GM23338 (cell line): ENCODE measurements around the gene AP1G2. TPM values are rescaled to one million over a fixed set of nuclear protein-coding genes. Genes with fewer than 3 reads are reported as not detected.
A peak's percentile ranks its signal among the peaks of the same experiment; 100 is the strongest.

Experiments used
- ATAC-seq: fragments of 200-7000 bp; cut with Tn5 transposase; 3 replicates; pipeline ENCODE4 v1.9.1; 2020
- DNase-seq: peaks from one replicate; pipeline ENCODE4 v3.0.0-alpha.2; 2015; ENCODE audit warnings: low spot score
- H2AFZ ChIP-seq: fragments of 200-600 bp; sonication (generic); 2 replicates; pipeline ENCODE4 v1.8.0; 2016; ENCODE audit warnings: antibody characterized with exemption, mild to moderate bottlenecking, moderate library complexity
- H3F3A ChIP-seq: fragments of 200-600 bp; sonication (generic); replicated peaks from 2 replicates; pipeline ENCODE4 v1.8.0; 2017; ENCODE audit warnings: antibody characterized with exemption, mixed run types, low read depth
- H3K27ac ChIP-seq: fragments of 200-600 bp; sonication (generic); 2 replicates; pipeline ENCODE4 v1.6.1; 2016; ENCODE audit warnings: low read depth
- H3K27me3 ChIP-seq: fragments of 200-600 bp; sonication (generic); 2 replicates; pipeline ENCODE4 v1.8.0; 2016; ENCODE audit warnings: mild to moderate bottlenecking, mixed run types, moderate library complexity; ENCODE audit not compliant: insufficient read depth
- H3K36me3 ChIP-seq: fragments of 200-600 bp; sonication (generic); 2 replicates; pipeline ENCODE4 v1.8.0; 2016; ENCODE audit warnings: mild to moderate bottlenecking; ENCODE audit not compliant: insufficient read depth
- H3K4me1 ChIP-seq: fragments of 200-600 bp; sonication (generic); 2 replicates; pipeline ENCODE4 v1.8.0; 2016; ENCODE audit warnings: mild to moderate bottlenecking, moderate library complexity; ENCODE audit not compliant: insufficient read depth
- H3K4me2 ChIP-seq: fragments of 200-600 bp; sonication (generic); 2 replicates; pipeline ENCODE4 v1.7.1; 2017; ENCODE audit warnings: mixed run types
- H3K4me3 ChIP-seq: fragments of 200-600 bp; sonication (generic); 2 replicates; pipeline ENCODE4 v1.6.1; 2016; ENCODE audit warnings: mixed run types
- H3K79me2 ChIP-seq: fragments of 200-600 bp; sonication (generic); replicated peaks from 2 replicates; pipeline ENCODE4 v1.8.0; 2017; ENCODE audit warnings: mild to moderate bottlenecking; ENCODE audit not compliant: insufficient read depth
- H3K9me2 ChIP-seq: fragments of 200-600 bp; sonication (generic); 2 replicates; pipeline ENCODE4 v1.8.0; 2017; ENCODE audit not compliant: insufficient read depth
- H4K20me1 ChIP-seq: fragments of 200-600 bp; sonication (generic); replicated peaks from 2 replicates; pipeline ENCODE4 v1.8.0; 2017; ENCODE audit warnings: mild to moderate bottlenecking; ENCODE audit not compliant: insufficient read depth
- H3K27ac Mint-ChIP-seq: 2 replicates; pipeline ENCODE4 v1.8.0; 2020; ENCODE audit warnings: inconsistent platforms, mild to moderate bottlenecking, moderate library complexity, mixed read lengths
- H3K27me3 Mint-ChIP-seq: 3 replicates; pipeline ENCODE4 v1.8.0; 2022; ENCODE audit warnings: low read depth, mild to moderate bottlenecking, moderate library complexity, mixed read lengths, inconsistent platforms; ENCODE audit not compliant: insufficient read depth, poor library complexity
- H3K36me3 Mint-ChIP-seq: 3 replicates; pipeline ENCODE4 v1.8.0; 2021; ENCODE audit warnings: low read depth, mild to moderate bottlenecking, inconsistent platforms, moderate library complexity, mixed read lengths
- H3K4me1 Mint-ChIP-seq: 3 replicates; pipeline ENCODE4 v1.8.0; 2020; ENCODE audit warnings: mild to moderate bottlenecking, inconsistent platforms, mixed read lengths
- H3K4me3 Mint-ChIP-seq: 3 replicates; pipeline ENCODE4 v1.8.0; 2021; ENCODE audit warnings: moderate library complexity, mild to moderate bottlenecking, inconsistent platforms, mixed read lengths
- H3K9me3 Mint-ChIP-seq: 3 replicates; pipeline ENCODE4 v1.8.0; 2020; ENCODE audit warnings: moderate library complexity, mild to moderate bottlenecking, inconsistent platforms, mixed read lengths
- CTCF ChIP-seq, 2 experiments: fragments of 200-600 bp in 1 of 2; sonication (generic) in 1 of 2; conservative IDR thresholded peaks; 2 replicates each; pipeline versions ENCODE4 v1.5.1 to v1.6.1; 2016 to 2017; ENCODE audit warnings: antibody characterized with exemption in 2 of 2, low read depth in 2 of 2, mild to moderate bottlenecking in 2 of 2, moderate library complexity in 1 of 2
- ETS1 ChIP-seq: IDR thresholded peaks from 2 replicates; pipeline ENCODE4 v1.6.1; 2016; ENCODE audit warnings: antibody characterized with exemption
- ZNF331 ChIP-seq: fragments of 250-450 bp; sonication (Bioruptor Pico); IDR thresholded peaks from 2 replicates; pipeline ENCODE4 v1.5.0; 2020; ENCODE audit warnings: low read depth, mild to moderate bottlenecking, moderate library complexity
- ZNF462 ChIP-seq: fragments of 250-450 bp; sonication (Bioruptor Pico); IDR thresholded peaks from 2 replicates; pipeline ENCODE4 v1.5.0; 2020; ENCODE audit warnings: mild to moderate bottlenecking, moderate library complexity
- polyA plus RNA-seq: library from polyadenylated mRNA; unstranded; fragments of >200 nt; fragmentation: Nextera tagmentation; extraction: Ambion mirVana; gene quantifications from 2 replicates; pipeline ENCODE4 v1.2.1, GENCODE V29; 2016
- total RNA-seq: library from RNA; depleted of rRNA; stranded (reverse); fragments of >200 nt; shearing (Covaris generic); gene quantifications from 2 replicates; pipeline ENCODE4 v1.2.3, GENCODE V29; 2014

Gene AP1G2
- total and polyA plus RNA-seq, 2 experiments from 2014 or later, result 55.3 to 63.5 TPM

GRCh38 chr14:23568021-23568599 lies 519 bp upstream of the AP1G2 start (continued):
- TF ChIP-seq ZNF331 (CRISPR knock-in tag) (no peak), ETS1 (no peak)

GRCh38 chr14:23566778-23567185 lies 809 bp downstream of the AP1G2 start:
- no peaks in the 10 kb centered on the region for H3K9me2 ChIP-seq
- H3K27ac Mint-ChIP-seq, result no peak overlapping the region
- DNase-seq (no peak), ATAC-seq (peak; percentile 9; the same call in 2 of the 3 replicates)
- peak overlapping the region; percentile 80 for H3K4me3 ChIP-seq
- H3K4me3 Mint-ChIP-seq, result peak overlapping the region; percentile 96
- peak overlapping the region; percentile 86 for H3K4me2 ChIP-seq
- H2AFZ ChIP-seq, result peak overlapping the region; percentile 44; the same call in 1 of the 2 replicates
- H4K20me1 ChIP-seq, result no peaks in the 10 kb centered on the region
- H3K27me3 ChIP-seq, result no peaks in the 10 kb centered on the region
- peaks cover 31% of the 10 kb centered on the region for H3K4me1 Mint-ChIP-seq
- peaks cover 26% of the 10 kb centered on the region for H3K36me3 Mint-ChIP-seq
- peaks cover 40% of the 10 kb centered on the region for H3K27me3 Mint-ChIP-seq
- no peaks in the 10 kb centered on the region for H3K36me3 ChIP-seq
- peaks cover 4% of the 10 kb centered on the region; the same call in 1 of the 3 replicates for H3K9me3 Mint-ChIP-seq
- H3K79me2 ChIP-seq, result no peaks in the 10 kb centered on the region
- H3F3A ChIP-seq, result peaks cover 15% of the 10 kb centered on the region
- TF ChIP-seq CTCF (conservative IDR thresholded peaks at IDR 0.05; ENCODE audit: low read depth in 2 of 2), result peak; percentile 19 to 23; a peak in 3 of 4 replicates
- no peak for TF ChIP-seq ZNF331 (CRISPR knock-in tag)
- TF ChIP-seq ZNF462 (CRISPR knock-in tag), result no peak
- no peak overlapping the region; the same call in 1 of the 2 replicates for H3K27ac ChIP-seq
- peaks cover 31% of the 10 kb centered on the region for H3K4me1 ChIP-seq
